Measurements from ENCODE around the gene NAB1. TPM values are rescaled to one million over a fixed set of nuclear protein-coding genes. Genes with fewer than 3 reads are reported as not detected.

The NAB1 gene
- total and polyA plus RNA-seq, 7 donors, result 8.4 to 102 (median 53.7) TPM

DNA sequence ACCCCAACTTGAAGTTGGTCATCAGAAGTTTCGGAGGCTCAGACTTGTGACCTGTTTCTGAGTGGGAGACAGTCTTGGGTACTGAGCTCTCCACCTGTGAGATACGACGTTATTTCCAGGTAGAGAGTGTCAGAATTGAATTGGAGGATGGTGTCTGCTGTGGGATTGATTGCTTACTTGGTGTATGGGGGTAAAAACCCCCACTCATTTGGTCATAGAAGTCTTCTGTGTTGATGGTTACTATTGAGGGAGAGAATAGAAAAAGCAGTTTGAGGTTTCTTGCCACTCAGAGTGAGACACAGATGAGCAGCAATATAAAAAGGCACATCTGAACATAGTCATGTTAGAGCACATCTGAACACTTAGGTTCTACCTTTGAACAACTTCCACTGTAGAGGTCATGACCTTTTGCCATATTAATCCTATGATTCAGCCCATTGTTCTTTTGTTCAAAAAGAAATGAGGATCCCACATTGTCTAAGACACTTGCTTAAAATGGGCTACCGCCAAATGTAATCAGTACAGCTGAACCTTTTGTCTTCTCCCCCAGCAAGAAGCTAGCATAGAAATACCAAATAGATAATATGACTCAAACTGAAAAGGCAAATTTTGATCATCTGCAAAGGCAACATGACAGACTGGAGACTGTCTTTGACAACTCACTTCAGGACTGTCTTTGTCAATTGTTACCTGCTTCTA lies 73.3 kb downstream of the NAB1 start:
- TF ChIP-seq, protein P1, sequence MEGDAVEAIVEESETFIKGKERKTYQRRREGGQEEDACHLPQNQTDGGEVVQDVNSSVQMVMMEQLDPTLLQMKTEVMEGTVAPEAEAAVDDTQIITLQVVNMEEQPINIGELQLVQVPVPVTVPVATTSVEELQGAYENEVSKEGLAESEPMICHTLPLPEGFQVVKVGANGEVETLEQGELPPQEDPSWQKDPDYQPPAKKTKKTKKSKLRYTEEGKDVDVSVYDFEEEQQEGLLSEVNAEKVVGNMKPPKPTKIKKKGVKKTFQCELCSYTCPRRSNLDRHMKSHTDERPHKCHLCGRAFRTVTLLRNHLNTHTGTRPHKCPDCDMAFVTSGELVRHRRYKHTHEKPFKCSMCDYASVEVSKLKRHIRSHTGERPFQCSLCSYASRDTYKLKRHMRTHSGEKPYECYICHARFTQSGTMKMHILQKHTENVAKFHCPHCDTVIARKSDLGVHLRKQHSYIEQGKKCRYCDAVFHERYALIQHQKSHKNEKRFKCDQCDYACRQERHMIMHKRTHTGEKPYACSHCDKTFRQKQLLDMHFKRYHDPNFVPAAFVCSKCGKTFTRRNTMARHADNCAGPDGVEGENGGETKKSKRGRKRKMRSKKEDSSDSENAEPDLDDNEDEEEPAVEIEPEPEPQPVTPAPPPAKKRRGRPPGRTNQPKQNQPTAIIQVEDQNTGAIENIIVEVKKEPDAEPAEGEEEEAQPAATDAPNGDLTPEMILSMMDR (IDR thresholded peaks at IDR 0.05), result no peak
- no peak for TF ChIP-seq POLR2AphosphoS5 (IDR thresholded peaks at IDR 0.05)
- H3K4me3 ChIP-seq, result no peak overlapping the region
- H3K36me3 ChIP-seq, result no peaks in the 10 kb centered on the region
- H3K27ac ChIP-seq, result no peak overlapping the region
- peaks cover 0 to 10% (median 8%) of the 10 kb centered on the region in 4 donors for H3K4me1 ChIP-seq
- WGBS, 2 donors, result 77 to 90% methylated on average over 4 of the region's 4 CpGs
- no peaks in the 10 kb centered on the region for H3K9me3 ChIP-seq
- no peaks in the 10 kb centered on the region for H3K27me3 ChIP-seq
- DNase-seq, result no peak
- intact Hi-C loops (cut with DNase I), result no loop called here

GRCh38 chr2:190722835-190723234 lies 74.0 kb downstream of the NAB1 start:
- H3K27ac ChIP-seq, result no peak overlapping the region
- no peak overlapping the region for H3K4me3 ChIP-seq
- H3K27me3 ChIP-seq, result no peaks in the 10 kb centered on the region
- H3K4me1 ChIP-seq, result peaks cover 0 to 10% (median 8%) of the 10 kb centered on the region in 4 donors
- no peaks in the 10 kb centered on the region for H3K36me3 ChIP-seq
- intact Hi-C loops (cut with DNase I), result no loop called here
- DNase-seq, result no peak
- no peak for TF ChIP-seq EP300 (IDR thresholded peaks at IDR 0.05)
- H3K9me3 ChIP-seq, result no peaks in the 10 kb centered on the region
- 79 to 86% methylated on average over 6 of the region's 6 CpGs for WGBS, 2 donors

GRCh38 chr2:190723397-190724090 lies 74.7 kb downstream of the NAB1 start:
- DNase-seq, result no peak
- intact Hi-C loops (cut with DNase I), result no loop called here
- no peaks in the 10 kb centered on the region for H3K36me3 ChIP-seq
- no peaks in the 10 kb centered on the region for H3K27me3 ChIP-seq
- H3K4me1 ChIP-seq, result peaks cover 0 to 8% (median 6%) of the 10 kb centered on the region in 4 donors
- TF ChIP-seq POLR2AphosphoS5 (IDR thresholded peaks at IDR 0.05), result no peak
- TF ChIP-seq, protein P1 (IDR thresholded peaks at IDR 0.05), result no peak
- no peak for TF ChIP-seq POLR2A (IDR thresholded peaks at IDR 0.05)
- TF ChIP-seq EP300 (IDR thresholded peaks at IDR 0.05), result no peak
- no peak overlapping the region for H3K4me3 ChIP-seq
- no peak overlapping the region for H3K27ac ChIP-seq
- WGBS, 2 donors, result 87% methylated on average over 7 of the region's 7 CpGs
- no peaks in the 10 kb centered on the region for H3K9me3 ChIP-seq

- intact Hi-C loops (cut with DNase I), result no loop called here
- no peaks in the 10 kb centered on the region for H3K36me3 ChIP-seq
- H3K27ac ChIP-seq, result no peak overlapping the region
- no peaks in the 10 kb centered on the region for H3K27me3 ChIP-seq
- no peaks in the 10 kb centered on the region for H3K4me1 ChIP-seq
- H3K9me3 ChIP-seq, result no peaks in the 10 kb centered on the region
- TF ChIP-seq EP300 (IDR thresholded peaks at IDR 0.05), result no peak
- 70% methylated on average over 3 of the region's 3 CpGs for WGBS, 2 donors
- no peak for DNase-seq
- no peak overlapping the region for H3K4me3 ChIP-seq
Measured at GRCh38 chr2:190726255-190726654, 77.4 kb downstream of the NAB1 start.

GRCh38 chr2:190736355-190736754 lies 87.5 kb downstream of the NAB1 start:
- intact Hi-C loops (cut with DNase I), result no loop called here
- TF ChIP-seq EP300 (IDR thresholded peaks at IDR 0.05), result no peak
- TF ChIP-seq POLR2A (IDR thresholded peaks at IDR 0.05), result no peak
- TF ChIP-seq POLR2AphosphoS5 (IDR thresholded peaks at IDR 0.05), result no peak
- TF ChIP-seq, protein P1 (IDR thresholded peaks at IDR 0.05), result no peak
- no peak for DNase-seq
- Histone ChIP-seq H3K27me3 (no peaks in the 10 kb centered on the region), H3K36me3 (no peaks in the 10 kb centered on the region), H3K27ac (no peak overlapping the region), H3K4me3 (no peak overlapping the region), H3K4me1 (no peaks in the 10 kb centered on the region), H3K9me3 (no peaks in the 10 kb centered on the region)
- 70 to 92% methylated on average over 8 of the region's 8 CpGs for WGBS, 2 donors
